GM04503 (cell line): ENCODE measurements around the gene GRAPL.
"Not testable (repeated sequence)": the region's sequence is repeated elsewhere in the genome, so short reads cannot be mapped to it uniquely, and the experiment has no call there.

Source experiments
- DNase-seq: peaks from one replicate; pipeline ENCODE4 v3.0.0-alpha.2; 2012; ENCODE audit warnings: low read depth

GRAPL gene

DNA sequence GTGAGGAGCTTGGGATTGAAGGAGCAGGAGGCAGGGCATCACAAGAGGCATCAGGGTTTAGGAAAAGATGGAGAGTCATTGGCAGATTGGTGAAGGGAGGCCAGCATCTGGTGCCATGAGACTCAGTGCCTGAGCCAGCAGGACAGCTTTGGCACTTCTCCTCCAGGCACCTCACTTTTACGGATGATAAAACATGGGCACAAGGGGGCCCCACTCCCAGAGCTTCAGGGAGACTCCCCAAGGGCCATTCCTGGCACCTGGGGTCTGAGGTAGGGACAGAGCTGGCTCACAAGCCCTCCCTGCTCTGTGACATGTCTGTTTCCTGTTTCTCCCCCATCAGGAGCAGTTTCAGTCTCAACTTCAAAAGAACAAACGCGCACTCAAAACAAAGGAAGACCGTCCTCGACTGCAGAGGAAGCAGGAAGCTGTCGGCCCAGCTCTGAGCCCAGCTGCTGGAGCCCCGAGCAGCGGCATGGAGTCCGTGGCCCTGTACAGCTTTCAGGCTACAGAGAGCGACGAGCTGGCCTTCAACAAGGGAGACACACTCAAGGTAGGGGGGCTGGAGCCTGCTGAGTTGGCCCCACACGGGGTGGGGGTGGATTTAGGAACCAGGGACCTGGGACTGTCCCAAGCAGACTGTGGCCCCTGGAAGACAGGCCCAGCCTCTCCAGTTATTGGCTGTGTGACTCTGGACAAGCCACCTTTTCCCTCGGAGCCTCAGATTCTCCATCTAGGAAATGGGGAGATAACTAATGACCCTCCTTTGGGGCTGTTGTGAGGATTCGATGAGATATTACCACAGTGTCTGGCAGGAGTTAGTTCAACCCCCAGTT is at the start of gene GRAPL:
Gene GRAPL, plus strand, starts transcription at position 442 of the 833 bp plus-strand sequence. Its CDS starts 31 bp downstream, at position 473.
- DNase-seq, result not testable (repeated sequence)

DNA sequence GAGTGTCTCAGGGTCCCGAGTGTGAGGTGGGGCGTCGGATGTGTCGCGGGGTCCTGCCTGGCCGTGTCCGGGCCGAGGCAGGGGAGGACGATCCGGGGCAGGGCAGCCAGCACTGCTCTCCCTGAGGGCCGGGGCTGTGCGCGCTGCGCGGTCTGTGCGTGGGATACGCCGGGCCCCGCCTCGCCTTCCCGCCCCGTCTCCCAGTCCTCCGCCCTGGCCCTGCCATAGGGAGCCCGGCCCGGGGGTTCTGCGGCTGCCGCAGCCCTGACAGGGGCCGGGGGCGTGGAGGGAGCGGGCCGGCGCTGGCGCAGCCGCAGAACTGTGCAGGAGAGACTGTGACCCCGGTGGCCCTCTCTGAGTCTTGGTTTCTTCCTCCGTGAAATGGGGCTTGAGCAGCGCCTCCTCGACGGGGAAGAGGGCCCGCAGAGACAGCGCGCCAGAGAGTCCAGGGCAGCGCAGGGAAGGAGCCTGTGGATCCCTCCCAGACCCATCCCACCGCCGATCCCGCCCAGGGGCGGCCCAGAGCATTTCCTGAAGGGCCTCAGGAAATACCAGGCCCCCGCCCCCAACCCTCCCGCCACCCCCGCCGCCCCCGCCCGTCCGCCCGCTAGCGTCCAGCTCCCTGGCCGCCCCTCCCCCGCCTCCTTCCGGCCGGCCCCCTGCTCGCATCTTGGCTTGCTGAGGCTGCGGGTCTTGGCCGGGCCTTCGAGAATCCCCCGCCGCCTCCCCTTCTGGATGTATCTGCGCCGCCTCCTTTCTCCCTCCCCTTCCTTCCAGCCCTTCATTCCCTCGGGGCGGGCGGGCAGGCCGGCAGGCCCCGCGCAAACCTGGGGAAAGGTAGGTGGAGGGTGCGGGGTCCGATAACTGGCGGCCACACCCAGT is 38.3 kb upstream of the GRAPL start:
- DNase-seq, result not testable (repeated sequence)

- DNase-seq, result not testable (repeated sequence)
Measured at GRCh38 chr17:19090058-19090772, 37.2 kb upstream of the GRAPL start.

- DNase-seq, result peak; percentile 12
Measured at GRCh38 chr17:19092737-19093683, 34.4 kb upstream of the GRAPL start.

- DNase-seq, result not testable (repeated sequence)
Measured at GRCh38 chr17:19093684-19094438, 33.5 kb upstream of the GRAPL start.

GRCh38 chr17:19108517-19108916 is 18.9 kb upstream of the GRAPL start:
- not testable (repeated sequence) for DNase-seq

DNA sequence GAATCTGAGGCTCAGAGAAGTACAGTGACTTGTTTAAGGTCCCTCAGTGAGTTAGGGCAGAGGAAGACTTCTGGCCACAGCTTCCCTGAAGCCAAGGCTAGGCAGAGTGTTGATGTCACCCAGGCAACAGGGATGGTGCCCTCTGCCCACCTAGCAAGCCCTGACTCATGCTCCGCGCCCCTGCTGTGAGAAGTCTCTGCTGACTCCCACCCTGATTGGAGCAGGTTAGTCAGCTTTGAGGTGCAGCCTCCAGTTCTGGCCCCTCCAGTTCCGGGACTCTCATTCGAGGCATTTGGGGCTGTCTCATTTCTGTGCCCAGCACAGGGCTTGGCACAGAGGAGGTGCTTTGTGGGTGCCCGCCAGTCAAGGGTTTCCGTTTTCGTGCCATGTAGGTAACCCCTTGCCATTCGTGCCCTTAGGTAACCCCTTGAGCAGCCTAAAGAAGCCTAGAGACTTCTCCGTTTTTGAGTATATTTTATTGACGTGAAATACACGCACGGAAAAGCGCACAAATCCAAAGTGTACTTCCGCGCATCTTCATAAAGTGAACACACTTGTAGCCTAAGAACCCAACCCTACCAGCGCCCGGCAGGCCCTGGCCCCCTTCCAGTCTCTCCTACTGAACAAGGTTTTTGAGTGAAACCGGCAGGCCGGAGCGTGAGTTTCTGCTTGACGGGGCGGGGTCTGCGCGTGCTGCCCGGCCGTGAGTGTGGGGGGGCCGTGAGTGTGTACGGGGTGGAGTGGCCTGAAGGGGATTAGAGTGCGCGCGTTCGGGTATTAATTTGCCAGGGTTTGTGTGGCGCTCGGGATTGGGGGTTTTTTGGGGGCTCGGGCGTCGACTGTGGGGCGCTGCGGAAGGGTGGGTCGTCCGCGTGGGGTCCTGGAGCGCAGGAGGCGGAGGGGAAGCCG is 16.9 kb upstream of the GRAPL start:
- not testable (repeated sequence) for DNase-seq

GRCh38 chr17:19111111-19111711 is 16.2 kb upstream of the GRAPL start:
- not testable (repeated sequence) for DNase-seq

GRCh38 chr17:19111801-19112458 is 15.5 kb upstream of the GRAPL start:
- DNase-seq, result peak; percentile 61

- not testable (repeated sequence) for DNase-seq
Measured at GRCh38 chr17:19112459-19112826, 14.9 kb upstream of the GRAPL start.

DNA sequence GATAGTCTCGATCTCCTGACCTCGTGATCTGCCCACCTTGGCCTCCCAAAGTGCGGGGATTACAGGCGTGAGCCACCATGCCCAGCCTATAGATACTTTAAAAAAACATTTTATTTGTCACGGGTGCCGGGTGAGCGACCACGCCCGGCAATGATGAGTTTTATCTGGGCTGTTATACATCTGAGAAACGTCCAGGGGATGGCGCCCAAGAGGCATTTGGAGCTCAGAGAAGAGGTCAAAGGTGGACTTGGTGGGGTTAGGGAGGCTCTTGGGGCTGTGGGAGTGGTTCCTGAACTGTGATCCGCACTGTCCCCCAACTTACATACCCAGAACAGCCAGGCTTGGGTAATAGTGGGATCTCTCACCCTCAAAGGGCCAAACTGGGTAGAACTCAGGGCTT is 8.7 kb upstream of the GRAPL start:
- not testable (repeated sequence) for DNase-seq

DNA sequence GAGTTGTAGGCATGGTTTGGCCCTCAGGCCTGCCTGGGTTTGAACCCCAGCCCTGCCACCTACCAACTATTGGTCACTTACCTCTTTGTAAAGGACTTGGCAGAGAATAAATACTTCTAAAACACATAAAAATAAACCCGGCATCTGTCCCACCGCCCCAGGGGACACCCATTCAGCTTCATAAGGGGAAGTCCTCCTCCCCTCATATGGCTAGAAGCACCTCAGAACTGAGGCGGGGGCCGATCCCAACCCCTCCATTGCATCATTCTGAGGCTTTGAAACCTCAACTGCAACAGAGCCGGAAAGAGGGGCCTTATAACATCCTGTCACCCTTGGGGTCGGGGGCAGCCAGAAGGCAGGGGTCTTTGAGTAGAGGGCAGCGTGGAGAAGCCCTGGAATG is 2.1 kb upstream of the GRAPL start:
- not testable (repeated sequence) for DNase-seq

GRCh38 chr17:19129500-19129899 is 2.1 kb downstream of the GRAPL start:
- DNase-seq, result not testable (repeated sequence)

GRCh38 chr17:19131108-19131507 is 3.7 kb downstream of the GRAPL start:
- not testable (repeated sequence) for DNase-seq

DNA sequence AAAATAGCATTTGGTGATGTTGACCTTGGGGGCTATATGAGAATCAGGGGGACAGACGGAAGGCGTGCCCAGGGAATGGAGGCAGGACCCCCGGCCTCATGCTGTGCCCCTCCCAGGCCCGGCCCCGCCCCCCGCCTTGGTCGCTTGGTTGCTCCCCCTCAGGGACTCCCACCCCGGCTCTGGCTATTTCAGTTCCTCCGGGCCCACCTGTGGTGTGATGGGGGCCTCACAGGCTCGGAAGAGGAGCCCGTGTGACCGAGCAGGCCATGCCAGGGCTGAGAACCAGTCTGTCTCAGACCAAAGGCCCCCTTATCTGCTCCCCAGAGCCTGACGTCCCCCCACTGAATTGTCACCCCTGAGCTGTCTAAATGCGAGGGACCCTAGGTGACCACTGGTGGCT is 4.4 kb downstream of the GRAPL start:
- DNase-seq, result not testable (repeated sequence)

GRCh38 chr17:19133793-19134192 is 6.4 kb downstream of the GRAPL start:
- DNase-seq, result not testable (repeated sequence)

DNA sequence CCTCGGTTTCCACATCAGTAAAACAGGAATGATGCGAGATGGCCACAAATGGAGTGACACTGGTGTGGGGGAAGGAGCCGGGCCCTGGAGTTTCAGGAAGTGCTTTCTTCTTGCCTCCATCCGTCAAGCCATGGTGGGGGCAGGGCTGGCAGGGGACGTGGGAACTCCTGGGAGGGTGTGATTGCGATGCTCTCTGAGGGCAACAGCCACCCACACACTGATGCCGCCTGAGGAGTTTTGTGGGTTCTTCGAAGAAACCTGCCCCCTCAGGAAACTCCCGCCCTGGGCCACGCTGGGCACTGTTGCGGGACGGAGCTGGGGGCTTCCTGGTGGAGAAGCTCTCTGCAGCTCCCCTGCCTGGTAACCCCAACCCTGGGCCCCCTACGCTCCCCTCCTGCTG is 8.0 kb downstream of the GRAPL start:
- not testable (repeated sequence) for DNase-seq

DNA sequence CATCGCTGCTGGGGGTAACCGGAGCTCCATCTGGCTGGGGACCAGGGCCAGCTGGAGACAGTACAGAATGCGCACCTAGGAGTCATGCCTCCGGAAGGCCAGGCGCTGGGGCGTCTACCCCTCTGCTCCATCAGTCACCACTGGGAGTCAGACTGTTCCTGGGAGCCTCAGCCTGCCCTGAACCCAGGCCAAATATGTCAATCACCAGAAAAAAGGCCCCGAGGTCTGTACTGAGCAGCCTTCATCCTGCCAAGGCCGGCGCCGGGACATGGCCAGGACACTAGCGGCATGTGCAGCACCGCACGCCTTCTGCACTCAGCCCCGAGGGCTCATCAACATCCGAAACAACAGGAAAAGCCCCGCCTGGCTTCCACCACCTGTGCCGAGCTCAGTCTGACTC is 8.7 kb downstream of the GRAPL start:
- DNase-seq, result not testable (repeated sequence)
